ENCODE measurements around the gene ANKRD33B.
"Not testable (repeated sequence)": the region's sequence is repeated elsewhere in the genome, so short reads cannot be mapped to it uniquely, and the experiment has no call there.

Gene ANKRD33B

DNA sequence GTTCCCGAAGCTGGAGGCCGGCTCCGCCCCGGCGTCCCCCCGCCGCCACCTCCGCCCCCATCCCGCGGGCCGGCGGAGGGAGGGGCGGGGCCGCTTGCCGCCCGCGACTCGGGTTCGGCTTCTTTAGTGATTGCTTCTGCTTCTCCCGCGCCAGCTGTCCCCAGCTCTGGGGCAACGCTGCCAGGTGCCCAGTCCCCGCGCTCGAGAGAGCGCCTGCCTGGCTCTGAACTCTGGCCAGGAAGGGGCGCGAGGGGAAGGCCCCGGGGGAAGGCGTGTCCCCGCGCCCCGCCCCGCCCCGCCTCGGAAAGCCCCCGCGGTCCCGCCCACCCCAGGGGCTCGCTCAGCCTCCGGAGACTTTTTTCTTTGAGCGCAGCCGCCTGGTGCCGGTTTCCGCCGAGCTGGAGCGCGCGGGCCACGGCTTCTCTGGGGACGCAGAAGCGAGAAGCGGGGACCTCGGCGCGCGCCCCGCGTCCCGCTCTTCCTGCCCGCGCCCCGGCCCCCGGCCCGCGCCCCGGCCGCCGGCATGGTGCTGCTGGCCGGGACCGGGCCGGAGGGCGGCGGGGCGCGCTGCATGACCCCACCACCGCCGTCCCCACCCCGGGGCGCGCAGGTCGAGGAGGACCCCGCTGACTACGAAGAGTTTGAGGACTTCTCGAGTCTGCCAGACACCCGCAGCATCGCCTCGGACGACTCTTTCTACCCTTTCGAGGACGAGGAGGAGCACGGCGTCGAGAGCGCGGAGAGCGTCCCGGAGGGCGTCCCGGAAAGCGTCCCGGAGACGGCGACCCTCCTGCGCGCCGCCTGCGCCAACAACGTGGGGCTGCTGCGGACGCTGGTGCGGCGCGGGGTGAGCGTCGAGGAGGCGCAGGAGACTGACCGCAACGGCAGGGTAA is at the start of gene ANKRD33B:
ANKRD33B (plus strand) TSS at position 126 of the 893 bp plus-strand sequence; CDS start at position 524, 398 bp downstream.
- H3K36me3 Mint-ChIP-seq (ENCODE audit: low read depth): peaks cover 2% of the 10 kb centered on the region
- H3K27ac Mint-ChIP-seq: peak within 1 kb of the TSS; percentile 79
- peak within 1 kb of the TSS; percentile 91 for H3K4me3 Mint-ChIP-seq
- peaks cover 29% of the 10 kb centered on the region for H3K27me3 Mint-ChIP-seq (ENCODE audit: low read depth)
- peaks cover 33% of the 10 kb centered on the region for H3K4me1 Mint-ChIP-seq (ENCODE audit: low read depth)
- no peaks in the 10 kb centered on the region for H3K9me3 Mint-ChIP-seq

- H3K36me3 Mint-ChIP-seq (ENCODE audit: low read depth); H3K4me3 Mint-ChIP-seq; H3K27ac Mint-ChIP-seq; H3K9me3 Mint-ChIP-seq; H3K4me1 Mint-ChIP-seq (ENCODE audit: low read depth): not testable (repeated sequence)
- H3K27me3 Mint-ChIP-seq (ENCODE audit: low read depth): peaks cover 12% of the 10 kb centered on the region
These were observed 49.3 kb upstream of the ANKRD33B start for GRCh38 chr5:10514572-10514971.

- no peaks in the 10 kb centered on the region for H3K9me3 Mint-ChIP-seq
- H3K27me3 Mint-ChIP-seq (ENCODE audit: low read depth): peaks cover 12% of the 10 kb centered on the region
- no peaks in the 10 kb centered on the region for H3K36me3 Mint-ChIP-seq (ENCODE audit: low read depth)
- no peaks in the 10 kb centered on the region for H3K4me1 Mint-ChIP-seq (ENCODE audit: low read depth)
- H3K27ac Mint-ChIP-seq: no peak overlapping the region
- no peak overlapping the region for H3K4me3 Mint-ChIP-seq
These were observed 48.4 kb upstream of the ANKRD33B start for GRCh38 chr5:10515492-10515891.

- Mint-ChIP-seq H3K9me3 (peaks cover 10% of the 10 kb centered on the region), H3K27me3 (ENCODE audit: low read depth) (peaks cover 6% of the 10 kb centered on the region), H3K4me3 (no peak overlapping the region), H3K27ac (no peak overlapping the region), H3K36me3 (ENCODE audit: low read depth) (no peaks in the 10 kb centered on the region), H3K4me1 (ENCODE audit: low read depth) (no peaks in the 10 kb centered on the region)
These were observed 45.5 kb upstream of the ANKRD33B start for GRCh38 chr5:10518347-10518746.

DNA sequence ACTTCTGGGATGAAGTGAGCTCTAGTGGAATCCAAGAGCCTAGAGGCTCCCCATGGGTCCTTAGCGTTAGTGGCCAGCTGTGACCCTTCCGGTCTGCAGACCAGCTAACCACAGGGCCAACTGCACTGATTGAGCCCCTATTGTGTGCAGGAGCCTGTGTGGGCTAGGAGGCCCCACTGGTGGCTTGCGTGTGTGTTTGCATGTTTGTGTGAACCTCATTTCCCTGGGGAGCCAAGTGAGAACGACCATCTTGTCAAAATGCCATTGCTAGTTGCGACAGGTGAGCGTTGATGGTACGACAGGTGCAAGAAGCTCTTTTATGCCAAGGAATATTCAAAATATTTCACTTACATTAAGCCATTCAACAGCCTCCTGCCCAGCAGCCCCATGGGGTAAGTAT is 44.1 kb upstream of the ANKRD33B start:
- peaks cover 6% of the 10 kb centered on the region for H3K27me3 Mint-ChIP-seq (ENCODE audit: low read depth)
- no peak overlapping the region for H3K4me3 Mint-ChIP-seq
- peaks cover 10% of the 10 kb centered on the region for H3K9me3 Mint-ChIP-seq
- H3K36me3 Mint-ChIP-seq (ENCODE audit: low read depth): no peaks in the 10 kb centered on the region
- no peaks in the 10 kb centered on the region for H3K4me1 Mint-ChIP-seq (ENCODE audit: low read depth)
- H3K27ac Mint-ChIP-seq: no peak overlapping the region

- H3K9me3 Mint-ChIP-seq: peaks cover 10% of the 10 kb centered on the region
- peaks cover 8% of the 10 kb centered on the region for H3K27me3 Mint-ChIP-seq (ENCODE audit: low read depth)
- no peak overlapping the region for H3K4me3 Mint-ChIP-seq
- no peak overlapping the region for H3K27ac Mint-ChIP-seq
- no peaks in the 10 kb centered on the region for H3K4me1 Mint-ChIP-seq (ENCODE audit: low read depth)
- no peaks in the 10 kb centered on the region for H3K36me3 Mint-ChIP-seq (ENCODE audit: low read depth)
These were observed 43.2 kb upstream of the ANKRD33B start for GRCh38 chr5:10520706-10521105.

GRCh38 chr5:10521466-10522223 is 42.2 kb upstream of the ANKRD33B start:
- no peak overlapping the region for H3K4me3 Mint-ChIP-seq
- peaks cover 10% of the 10 kb centered on the region for H3K9me3 Mint-ChIP-seq
- H3K4me1 Mint-ChIP-seq (ENCODE audit: low read depth): no peaks in the 10 kb centered on the region
- H3K36me3 Mint-ChIP-seq (ENCODE audit: low read depth): no peaks in the 10 kb centered on the region
- H3K27me3 Mint-ChIP-seq (ENCODE audit: low read depth): peaks cover 14% of the 10 kb centered on the region
- no peak overlapping the region for H3K27ac Mint-ChIP-seq

GRCh38 chr5:10522224-10522611 is 41.7 kb upstream of the ANKRD33B start:
- no peak overlapping the region for H3K4me3 Mint-ChIP-seq
- no peaks in the 10 kb centered on the region for H3K4me1 Mint-ChIP-seq (ENCODE audit: low read depth)
- peaks cover 14% of the 10 kb centered on the region for H3K27me3 Mint-ChIP-seq (ENCODE audit: low read depth)
- H3K36me3 Mint-ChIP-seq (ENCODE audit: low read depth): no peaks in the 10 kb centered on the region
- no peak overlapping the region for H3K27ac Mint-ChIP-seq
- H3K9me3 Mint-ChIP-seq: peaks cover 10% of the 10 kb centered on the region

- Mint-ChIP-seq H3K27me3 (ENCODE audit: low read depth) (peaks cover 13% of the 10 kb centered on the region), H3K27ac (no peak overlapping the region), H3K36me3 (ENCODE audit: low read depth) (no peaks in the 10 kb centered on the region), H3K9me3 (peaks cover 10% of the 10 kb centered on the region), H3K4me1 (ENCODE audit: low read depth) (peaks cover 2% of the 10 kb centered on the region), H3K4me3 (no peak overlapping the region)
These were observed 39.3 kb upstream of the ANKRD33B start for GRCh38 chr5:10524376-10525123.

GRCh38 chr5:10525124-10525495 is 38.8 kb upstream of the ANKRD33B start:
- peaks cover 10% of the 10 kb centered on the region for H3K9me3 Mint-ChIP-seq
- H3K36me3 Mint-ChIP-seq (ENCODE audit: low read depth): no peaks in the 10 kb centered on the region
- H3K4me3 Mint-ChIP-seq: no peak overlapping the region
- peaks cover 13% of the 10 kb centered on the region for H3K27me3 Mint-ChIP-seq (ENCODE audit: low read depth)
- H3K27ac Mint-ChIP-seq: no peak overlapping the region
- H3K4me1 Mint-ChIP-seq (ENCODE audit: low read depth): peaks cover 2% of the 10 kb centered on the region

GRCh38 chr5:10527281-10527950 is 36.5 kb upstream of the ANKRD33B start:
- H3K27me3 Mint-ChIP-seq (ENCODE audit: low read depth): peaks cover 19% of the 10 kb centered on the region
- H3K27ac Mint-ChIP-seq: peak overlapping the region; percentile 62
- H3K4me1 Mint-ChIP-seq (ENCODE audit: low read depth): peaks cover 2% of the 10 kb centered on the region
- peaks cover 9% of the 10 kb centered on the region for H3K9me3 Mint-ChIP-seq
- no peaks in the 10 kb centered on the region for H3K36me3 Mint-ChIP-seq (ENCODE audit: low read depth)
- H3K4me3 Mint-ChIP-seq: no peak overlapping the region

GRCh38 chr5:10528056-10528816 is 35.6 kb upstream of the ANKRD33B start:
- peaks cover 19% of the 10 kb centered on the region for H3K27me3 Mint-ChIP-seq (ENCODE audit: low read depth)
- no peak overlapping the region for H3K27ac Mint-ChIP-seq
- no peak overlapping the region for H3K4me3 Mint-ChIP-seq
- H3K4me1 Mint-ChIP-seq (ENCODE audit: low read depth): peaks cover 2% of the 10 kb centered on the region
- H3K36me3 Mint-ChIP-seq (ENCODE audit: low read depth): no peaks in the 10 kb centered on the region
- H3K9me3 Mint-ChIP-seq: peaks cover under 1% of the 10 kb centered on the region

DNA sequence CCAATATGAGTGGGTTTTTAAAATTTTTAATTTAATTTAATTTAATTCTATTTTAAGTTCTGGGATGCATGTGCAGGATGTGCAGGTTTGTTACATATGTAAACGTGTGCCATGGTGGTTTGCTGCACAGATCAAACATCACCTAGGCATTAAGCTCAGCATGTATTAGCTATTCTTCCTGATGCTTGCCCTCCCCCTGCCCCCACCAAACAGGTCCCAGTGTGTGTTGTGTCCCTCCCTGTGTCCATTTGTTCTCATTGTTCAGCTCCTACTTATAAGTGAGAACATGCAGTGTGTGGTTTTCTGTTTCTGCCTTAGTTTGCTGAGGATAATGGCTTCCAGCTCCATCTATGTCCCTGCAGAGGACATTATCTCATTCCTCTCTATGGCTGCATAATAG is 35.0 kb upstream of the ANKRD33B start:
- H3K27ac Mint-ChIP-seq: no peak overlapping the region
- no peaks in the 10 kb centered on the region for H3K36me3 Mint-ChIP-seq (ENCODE audit: low read depth)
- H3K4me1 Mint-ChIP-seq (ENCODE audit: low read depth): peaks cover 2% of the 10 kb centered on the region
- no peak overlapping the region for H3K4me3 Mint-ChIP-seq
- no peaks in the 10 kb centered on the region for H3K9me3 Mint-ChIP-seq
- H3K27me3 Mint-ChIP-seq (ENCODE audit: low read depth): peaks cover 19% of the 10 kb centered on the region
